ENCODE data around the gene NACC2.

Gene NACC2

GRCh38 chr9:136022731-136023409 lies 72.2 kb downstream of the NACC2 start:
- Histone ChIP-seq H3K4me3 (no peak overlapping the region), H3K4me1 (peaks cover 0 to 42% (median 17%) of the 10 kb centered on the region in 4 donors), H3K36me3 (peaks cover 0 to 19% (median 0%) of the 10 kb centered on the region in 3 donors), H3K27me3 (no peaks in the 10 kb centered on the region), H3K27ac (no peak overlapping the region), H3K9me3 (no peaks in the 10 kb centered on the region)
- intact Hi-C loops (cut with DNase I; ENCODE audit: low total_unique reads) = no loop called here
- TF ChIP-seq CTCF (IDR thresholded peaks at IDR 0.05) = no peak
- no peak for DNase-seq

GRCh38 chr9:136021872-136022681 lies 73.0 kb downstream of the NACC2 start:
- Histone ChIP-seq H3K4me1 (peaks cover 0 to 37% (median 19%) of the 10 kb centered on the region in 4 donors), H3K27ac (no peak overlapping the region), H3K9me3 (no peaks in the 10 kb centered on the region), H3K27me3 (no peaks in the 10 kb centered on the region), H3K4me3 (no peak overlapping the region), H3K36me3 (peaks cover 0 to 20% (median 0%) of the 10 kb centered on the region in 3 donors)
- no peak for TF ChIP-seq CTCF (IDR thresholded peaks at IDR 0.05)
- DNase-seq = peak in 1 of 2 donors; percentile 16
- intact Hi-C loops (cut with DNase I; ENCODE audit: low total_unique reads) = no loop called here

- no peak for TF ChIP-seq CTCF (IDR thresholded peaks at IDR 0.05)
- no peaks in the 10 kb centered on the region for H3K9me3 ChIP-seq
- no peaks in the 10 kb centered on the region for H3K27me3 ChIP-seq
- H3K27ac ChIP-seq = no peak overlapping the region
- H3K4me1 ChIP-seq = peaks cover 0 to 30% (median 19%) of the 10 kb centered on the region in 4 donors
- H3K36me3 ChIP-seq = peaks cover 0 to 28% (median 0%) of the 10 kb centered on the region in 3 donors
- H3K4me3 ChIP-seq = no peak overlapping the region
- no peak for DNase-seq
- intact Hi-C loops (cut with DNase I; ENCODE audit: low total_unique reads) = no loop called here
Measured at GRCh38 chr9:136021171-136021871, 73.8 kb downstream of the NACC2 start.

- no peak overlapping the region for H3K4me3 ChIP-seq
- H3K36me3 ChIP-seq = peaks cover 0 to 29% (median under 1%) of the 10 kb centered on the region in 3 donors
Measured at GRCh38 chr9:136020671-136021070, 74.4 kb downstream of the NACC2 start.

More at GRCh38 chr9:136020671-136021070, 74.4 kb downstream of the NACC2 start:
- Histone ChIP-seq H3K4me1 (peaks cover 0 to 31% (median 18%) of the 10 kb centered on the region in 4 donors), H3K27me3 (no peaks in the 10 kb centered on the region), H3K27ac (no peak overlapping the region), H3K9me3 (no peaks in the 10 kb centered on the region)
- no peak for TF ChIP-seq CTCF (IDR thresholded peaks at IDR 0.05)
- no peak for DNase-seq
- intact Hi-C loops (cut with DNase I; ENCODE audit: low total_unique reads) = no loop called here

Measured in tibial artery (tissue), 4 donors.